H1 (cell line): ENCODE results near the gene ZBTB38. TPM values are rescaled to one million over a fixed set of nuclear protein-coding genes. Genes with fewer than 3 reads are reported as not detected.

Experiments used
- CTCF ChIA-PET: fragments of 300-600 bp; sonication (Branson Sonifier 250); formaldehyde crosslinking; loops from one replicate; lab custom pipeline; 2021; ENCODE audit not compliant: partially characterized antibody; lab: Charles Lee
- POLR2A ChIA-PET: fragments of 300-600 bp; sonication (Branson Sonifier 250); formaldehyde crosslinking; loops from one replicate; lab custom pipeline; 2021; ENCODE audit warnings: inconsistent platforms; ENCODE audit not compliant: partially characterized antibody; lab: Charles Lee
- DNase-seq, 2 experiments: peaks; one replicate each; pipeline versions ENCODE4 v3.0.0 to v3.0.0-alpha.2; 2010 to 2022; ENCODE audit warnings: low spot score in 2 of 2, low read depth in 1 of 2, mixed read lengths in 1 of 2
- FAIRE-seq: peaks from 2 replicates; lab custom pipeline; 2011; peaks lifted over from hg19 to GRCh38; lab: Jason Lieb, UNC
- H2AFZ ChIP-seq: 2 replicates; pipeline ENCODE4 v1.8.1; 2012; ENCODE audit warnings: low read length, inconsistent platforms
- H2AK5ac ChIP-seq: 2 replicates; pipeline ENCODE4 v1.6.1; 2013; ENCODE audit warnings: low read depth, low read length
- H2BK120ac ChIP-seq: replicated peaks from 2 replicates; pipeline ENCODE3; 2013; ENCODE audit warnings: low read depth, low read length, inconsistent platforms
- H2BK12ac ChIP-seq: 2 replicates; pipeline ENCODE4 v1.6.1; 2013; ENCODE audit warnings: low read depth, low read length
- H2BK15ac ChIP-seq: 2 replicates; pipeline ENCODE4 v1.6.1; 2013; ENCODE audit warnings: low read length
- H2BK20ac ChIP-seq: 2 replicates; pipeline ENCODE4 v1.6.1; 2013; ENCODE audit warnings: low read length
- H2BK5ac ChIP-seq: 2 replicates; pipeline ENCODE4 v1.6.1; 2013; ENCODE audit warnings: low read depth, low read length
- H3K14ac ChIP-seq: 2 replicates; pipeline ENCODE4 v1.6.1; 2013; ENCODE audit warnings: inconsistent platforms; ENCODE audit not compliant: insufficient read length
- H3K18ac ChIP-seq: 2 replicates; pipeline ENCODE4 v1.6.1; 2013; ENCODE audit warnings: low read length; ENCODE audit errors: extremely low read depth
- H3K23ac ChIP-seq: 2 replicates; pipeline ENCODE4 v1.6.1; 2013; ENCODE audit warnings: inconsistent platforms; ENCODE audit not compliant: insufficient read length
- H3K23me2 ChIP-seq: 2 replicates; pipeline ENCODE4 v1.6.1; 2013; ENCODE audit warnings: low read depth, low read length
- H3K27ac ChIP-seq: 2 replicates; pipeline ENCODE4 v1.6.1; 2011; ENCODE audit warnings: low read depth, low read length, inconsistent platforms
- H3K27me3 ChIP-seq, 4 experiments: replicated peaks in 1 of 4; 1 replicate in 1 of 4; 2 replicates in 3 of 4; pipeline versions ENCODE4 v1.6.1 to v1.8.1; 2011 to 2013; ENCODE audit warnings: low read length in 3 of 4, mild to moderate bottlenecking in 3 of 4, inconsistent platforms in 2 of 4, mixed read lengths in 2 of 4, moderate library complexity in 1 of 4; ENCODE audit not compliant: control insufficient read depth in 3 of 4, insufficient read depth in 3 of 4; ENCODE audit errors: extremely low read depth in 1 of 4
- H3K36me3 ChIP-seq, 4 experiments: 2 replicates each; pipeline versions ENCODE4 v1.6.1 to v1.8.1; 2011 to 2013; ENCODE audit warnings: mild to moderate bottlenecking in 4 of 4, low read length in 3 of 4, moderate library complexity in 2 of 4, control low read depth in 1 of 4, inconsistent platforms in 1 of 4; ENCODE audit not compliant: insufficient read depth in 4 of 4, control insufficient read depth in 2 of 4
- H3K4ac ChIP-seq: replicated peaks from 2 replicates; pipeline ENCODE3; 2013; ENCODE audit warnings: low read length, low read depth, mixed read lengths, inconsistent platforms; ENCODE audit not compliant: insufficient read length
- H3K4me1 ChIP-seq, 4 experiments: replicated peaks in 1 of 4; 1 replicate in 1 of 4; 2 replicates in 3 of 4; pipeline versions ENCODE4 v1.6.1 to v1.8.1; 2011 to 2013; ENCODE audit warnings: low read length in 3 of 4, inconsistent platforms in 2 of 4, mixed read lengths in 1 of 4; ENCODE audit not compliant: insufficient read depth in 4 of 4, control insufficient read depth in 3 of 4
- H3K4me2 ChIP-seq, 2 experiments: 2 replicates each; pipeline versions ENCODE4 v1.6.1 to v1.8.1; 2011 to 2013; ENCODE audit warnings: low read depth in 2 of 2, low read length in 2 of 2, control low read depth in 1 of 2, inconsistent platforms in 1 of 2, mild to moderate bottlenecking in 1 of 2; ENCODE audit not compliant: insufficient read depth in 1 of 2
- H3K4me3 ChIP-seq, 4 experiments: fragments of 200-600, 300-600 bp in 1 of 4; sonication (generic), shearing (Covaris generic), sonication (Bioruptor Twin) in 1 of 4; 2 replicates each; pipeline versions ENCODE4 v1.5.1 to v1.8.1; 2011 to 2016; ENCODE audit warnings: low read length in 4 of 4, low read depth in 3 of 4, control low read depth in 2 of 4, inconsistent platforms in 2 of 4, mild to moderate bottlenecking in 2 of 4, mixed read lengths in 1 of 4, moderate library complexity in 1 of 4; ENCODE audit not compliant: insufficient read depth in 2 of 4; ENCODE audit errors: extremely low read depth in 1 of 4
- H3K56ac ChIP-seq: replicated peaks from 2 replicates; pipeline ENCODE3; 2013; ENCODE audit warnings: low read depth, mild to moderate bottlenecking, mixed read lengths, low read length, inconsistent platforms; ENCODE audit not compliant: insufficient read length
- H3K79me1 ChIP-seq: 2 replicates; pipeline ENCODE4 v1.6.1; 2013; ENCODE audit warnings: low read depth, low read length, control low read depth
- H3K79me2 ChIP-seq, 2 experiments: 2 replicates each; pipeline versions ENCODE4 v1.6.1 to v1.8.1; 2012 to 2013; ENCODE audit warnings: low read length in 2 of 2, mild to moderate bottlenecking in 2 of 2, inconsistent platforms in 1 of 2; ENCODE audit not compliant: insufficient read depth in 2 of 2, control insufficient read depth in 1 of 2
- H3K9ac ChIP-seq, 4 experiments: replicated peaks in 1 of 4; 1 replicate in 1 of 4; 2 replicates in 3 of 4; pipeline versions ENCODE4 v1.6.1 to v1.8.1; 2011 to 2013; ENCODE audit warnings: low read depth in 3 of 4, low read length in 3 of 4, control low read depth in 2 of 4, mild to moderate bottlenecking in 2 of 4, moderate library complexity in 2 of 4, inconsistent platforms in 1 of 4; ENCODE audit errors: extremely low read depth in 1 of 4
- H3K9me3 ChIP-seq, 2 experiments: 2 replicates each; pipeline versions ENCODE4 v1.6.1 to v1.8.1; 2012 to 2013; ENCODE audit warnings: mild to moderate bottlenecking in 2 of 2, moderate library complexity in 2 of 2, control low read depth in 1 of 2, inconsistent platforms in 1 of 2, low read depth in 1 of 2, low read length in 1 of 2, mixed read lengths in 1 of 2; ENCODE audit not compliant: insufficient read depth in 2 of 2
- H4K20me1 ChIP-seq, 2 experiments: replicated peaks in 1 of 2; 2 replicates each; pipeline versions ENCODE3 to v1.8.1; 2011 to 2013; ENCODE audit warnings: inconsistent platforms in 2 of 2, low read length in 2 of 2, mild to moderate bottlenecking in 1 of 2; ENCODE audit not compliant: insufficient read depth in 2 of 2, control insufficient read depth in 1 of 2
- H4K5ac ChIP-seq: 2 replicates; pipeline ENCODE4 v1.6.1; 2013; ENCODE audit warnings: low read length, low read depth, mixed read lengths, inconsistent platforms; ENCODE audit not compliant: insufficient read length
- H4K8ac ChIP-seq: 2 replicates; pipeline ENCODE4 v1.8.0; 2013; ENCODE audit warnings: mild to moderate bottlenecking, moderate library complexity, low read length, inconsistent platforms; ENCODE audit not compliant: insufficient read depth; ENCODE audit errors: extremely low read depth
- H4K91ac ChIP-seq: replicated peaks from 2 replicates; pipeline ENCODE3; 2013; ENCODE audit warnings: low read length, mixed read lengths, inconsistent platforms; ENCODE audit not compliant: insufficient read length
- BCL11A ChIP-seq, 2 experiments: IDR thresholded peaks; one replicate each; pipeline ENCODE4 v1.6.1; 2011; ENCODE audit warnings: low read depth in 2 of 2, low read length in 2 of 2, mild to moderate bottlenecking in 2 of 2
- CBX5 ChIP-seq: fragments of 300-800, 300-1000 bp; sonication (generic); IDR thresholded peaks from 2 replicates; pipeline ENCODE4 v1.7.1; 2016; ENCODE audit warnings: antibody characterized with exemption, low read length, low read depth
- FOSL1 ChIP-seq: IDR thresholded peaks from 2 replicates; pipeline ENCODE4 v1.6.1; 2011; ENCODE audit warnings: mild to moderate bottlenecking, low read depth, low read length, moderate library complexity; ENCODE audit not compliant: insufficient read depth
- GABPA ChIP-seq: IDR thresholded peaks from 2 replicates; pipeline ENCODE4 v1.6.1; 2011; ENCODE audit warnings: mild to moderate bottlenecking, low read length, moderate library complexity, borderline replicate concordance; ENCODE audit not compliant: insufficient read depth
- JUND ChIP-seq: IDR thresholded peaks from 2 replicates; pipeline ENCODE4 v1.6.1; 2011; ENCODE audit warnings: mild to moderate bottlenecking, improper control_type of control experiment, low read length
- KDM4A ChIP-seq: IDR thresholded peaks from one replicate; pipeline ENCODE4 v1.7.1; 2012; ENCODE audit warnings: low read depth, mild to moderate bottlenecking, moderate library complexity, low read length, inconsistent platforms; ENCODE audit not compliant: severe bottlenecking
- NANOG ChIP-seq: IDR thresholded peaks from 2 replicates; pipeline ENCODE4 v1.6.1; 2011; ENCODE audit warnings: low read length, low read depth, mild to moderate bottlenecking, inconsistent platforms; ENCODE audit not compliant: insufficient read depth, poor library complexity, severe bottlenecking
- POLR2AphosphoS5 ChIP-seq: IDR thresholded peaks from 2 replicates; pipeline ENCODE4 v1.6.1; 2011; ENCODE audit warnings: low read depth, low read length
- SAP30 ChIP-seq: fragments of 300-600 bp; sonication (generic); IDR thresholded peaks from 2 replicates; pipeline ENCODE4 v1.7.1; 2012; ENCODE audit warnings: low read length, moderate library complexity, mild to moderate bottlenecking, inconsistent platforms; ENCODE audit not compliant: insufficient read depth, insufficient replicate concordance
- SP1 ChIP-seq: IDR thresholded peaks from 2 replicates; pipeline ENCODE4 v1.6.1; 2011; ENCODE audit warnings: low read depth, low read length
- SRF ChIP-seq: IDR thresholded peaks from 2 replicates; pipeline ENCODE4 v1.6.1; 2011; ENCODE audit warnings: mild to moderate bottlenecking, low read depth, low read length, moderate library complexity
- WGBS, 2 experiments: shearing (Covaris generic) in 1 of 2; methylation state at CpG; one replicate each; pipeline versions ENCODE4 v1.1.6 to v1.1.7; 2013 to 2015; ENCODE audit warnings: low lambda C conversion rate in 2 of 2, mixed read lengths in 2 of 2, inconsistent platforms in 1 of 2, low coverage in 1 of 2, missing lambda C conversion rate in 1 of 2; ENCODE audit not compliant: insufficient replicate concordance in 2 of 2, insufficient coverage in 1 of 2, insufficient read length in 1 of 2; ENCODE audit errors: extremely low coverage in 1 of 2, missing lambda C conversion rate in 1 of 2; 5-methylcytosine and 5-hydroxymethylcytosine counted together
- polyA plus RNA-seq, 7 experiments: library from polyadenylated mRNA; depleted of rRNA in 3 of 7; stranded (reverse) in 5 of 7; unstranded in 2 of 7; fragments of >200 nt in 5 of 7; fragments of 200-250 nt in 2 of 7; gene quantifications; 1 replicate in 5 of 7; 2 replicates in 1 of 7; 4 replicates in 1 of 7; pipeline versions ENCODE4 v1.2.1 to v1.2.3, GENCODE V29; 2011 to 2013; ENCODE audit warnings: missing spikeins in 2 of 7, mixed read lengths in 2 of 7
- total RNA-seq: library from RNA; stranded (reverse); fragmentation: NEBNext Ultra II Directional; extraction: Animal tissue kit (Norgen Biotek cat#: 25700); gene quantifications from 2 replicates; pipeline ENCODE4 v1.2.1, GENCODE V29; 2021
- TF ChIP-seq, protein P1 (sequence below): IDR thresholded peaks from 2 replicates; pipeline ENCODE4 v1.6.1; 2011; ENCODE audit warnings: low read depth, mild to moderate bottlenecking, low read length; ENCODE audit not compliant: insufficient read depth

ZBTB38 gene
- total and polyA plus RNA-seq, 2 of the 8 experiments (the other 6 are each of a cell fraction or from before 2014, with no cell fraction given), result 4.4 to 10.5 TPM

- Histone ChIP-seq H2BK120ac (no peak overlapping the region), H3K14ac (no peak overlapping the region), H3K4ac (no peak overlapping the region), H3K4me3 (no peak overlapping the region), H4K5ac (no peak overlapping the region), H3K27ac (no peak overlapping the region), H2BK12ac (no peak overlapping the region), H3K4me1 (peaks cover 0 to 5% (median 3%) of the 10 kb centered on the region in 4 experiments; a peak in 3 of 7 replicates), H3K79me1 (no peaks in the 10 kb centered on the region), H4K8ac (no peak overlapping the region), H3K23me2 (no peaks in the 10 kb centered on the region), H3K18ac (no peak overlapping the region), H4K20me1 (no peaks in the 10 kb centered on the region), H3K56ac (no peak overlapping the region), H2BK5ac (no peak overlapping the region), H3K27me3 (no peaks in the 10 kb centered on the region), H3K4me2 (no peak overlapping the region), H4K91ac (no peak overlapping the region), H3K9ac (no peak overlapping the region), H2BK20ac (no peak overlapping the region), H3K79me2 (no peaks in the 10 kb centered on the region), H3K36me3 (no peaks in the 10 kb centered on the region), H3K9me3 (no peaks in the 10 kb centered on the region), H2AK5ac (no peak overlapping the region), H3K23ac (no peak overlapping the region), H2BK15ac (no peak overlapping the region), H2AFZ (no peak overlapping the region)
- CTCF ChIA-PET, result interaction anchor here (0.8 to 2.2 kb wide), 3 partner anchors 13 to 92 kb away, joined by 3 to 10 read pairs (median 3); no protein-coding TSS in a partner anchor
- DNase-seq (no peak), FAIRE-seq (no peak)
- POLR2A ChIA-PET, result no interaction called here
- TF ChIP-seq CBX5 (no peak), GABPA (no peak), POLR2AphosphoS5 (no peak), FOSL1 (no peak), BCL11A (IDR thresholded peaks at IDR 0.05; ENCODE audit: low read depth in 2 of 2, low read length in 2 of 2) (no peak), SRF (no peak), SP1 (no peak), SAP30 (no peak), NANOG (no peak), KDM4A (no peak), JUND (no peak)
- TF ChIP-seq, protein P1, sequence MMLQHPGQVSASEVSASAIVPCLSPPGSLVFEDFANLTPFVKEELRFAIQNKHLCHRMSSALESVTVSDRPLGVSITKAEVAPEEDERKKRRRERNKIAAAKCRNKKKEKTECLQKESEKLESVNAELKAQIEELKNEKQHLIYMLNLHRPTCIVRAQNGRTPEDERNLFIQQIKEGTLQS, result no peak
- WGBS, 2 experiments, result 89% methylated on average over 5 of the region's 5 CpGs; no CpG with 5 or more reads in 1 of the 2 experiments
Measured at GRCh38 chr3:141332416-141332815, 35.9 kb upstream of the ZBTB38 start.
